SK-N-SH (cell line): ENCODE results near the gene MRAP2. TPM values are rescaled to one million over a fixed set of nuclear protein-coding genes. Genes with fewer than 3 reads are reported as not detected.

Source experiments
- CTCF ChIA-PET: fragments of 300-600, 350-600 bp; formaldehyde crosslinking; extraction: SDS; loops from one replicate; lab custom pipeline; 2021; lab: Yijun Ruan, JAX
- POLR2A ChIA-PET: fragments of 350-600 bp; sonication (Branson Sonifier 250); formaldehyde crosslinking; extraction: SDS; loops from one replicate; lab custom pipeline; 2020; ENCODE audit warnings: antibody characterized with exemption, inconsistent platforms; lab: Yijun Ruan, JAX
- DNase-seq: peaks from one replicate; pipeline ENCODE4 v3.0.0; 2012
- H2AFZ ChIP-seq: fragments of 200-600 bp; sonication (generic); 2 replicates; pipeline ENCODE4 v1.8.1; 2016; ENCODE audit warnings: antibody characterized with exemption, mild to moderate bottlenecking, low read depth
- H3F3A ChIP-seq: fragments of 200-600 bp; sonication (generic); replicated peaks from 2 replicates; pipeline ENCODE3; 2016; ENCODE audit warnings: antibody characterized with exemption, mild to moderate bottlenecking; ENCODE audit not compliant: insufficient read depth
- H3K27ac ChIP-seq, 2 experiments: fragments of 200-500 bp in 1 of 2; fragments of 200-600 bp in 1 of 2; sonication (Bioruptor generic) in 1 of 2; sonication (generic), shearing (Covaris generic) in 1 of 2; 2 replicates each; pipeline versions ENCODE4 v1.5.1 to v1.6.1; 2014 to 2016; ENCODE audit warnings: low read depth in 2 of 2, inconsistent platforms in 1 of 2, low read length in 1 of 2, mild to moderate bottlenecking in 1 of 2, mixed read lengths in 1 of 2
- H3K27me3 ChIP-seq: fragments of 200-600 bp; sonication (generic), shearing (Covaris generic); 2 replicates; pipeline ENCODE4 v1.6.1; 2016; ENCODE audit warnings: mixed run types; ENCODE audit not compliant: insufficient read depth
- H3K36me3 ChIP-seq, 2 experiments: fragments of 200-500 bp in 1 of 2; fragments of 200-600 bp in 1 of 2; sonication (Bioruptor generic) in 1 of 2; sonication (generic) in 1 of 2; replicated peaks in 1 of 2; 2 replicates each; pipeline versions ENCODE3 to v1.5.1; 2014 to 2016; ENCODE audit warnings: low read length in 1 of 2, mild to moderate bottlenecking in 1 of 2; ENCODE audit not compliant: insufficient read depth in 2 of 2, control insufficient read depth in 1 of 2
- H3K4me1 ChIP-seq, 2 experiments: fragments of 200-500 bp in 1 of 2; fragments of 200-600 bp in 1 of 2; sonication (Bioruptor generic) in 1 of 2; sonication (generic), shearing (Covaris generic) in 1 of 2; 2 replicates each; pipeline versions ENCODE4 v1.5.1 to v1.6.1; 2014 to 2016; ENCODE audit warnings: low read depth in 1 of 2, low read length in 1 of 2, mixed run types in 1 of 2; ENCODE audit not compliant: insufficient read depth in 2 of 2, control insufficient read depth in 1 of 2
- H3K4me2 ChIP-seq: fragments of 200-600 bp; sonication (generic), shearing (Covaris generic); 2 replicates; pipeline ENCODE4 v1.6.1; 2017; ENCODE audit warnings: mixed run types
- H3K4me3 ChIP-seq, 2 experiments: fragments of 200-500 bp in 1 of 2; fragments of 200-600 bp in 1 of 2; sonication (Bioruptor generic) in 1 of 2; sonication (generic), shearing (Covaris generic) in 1 of 2; 2 replicates each; pipeline versions ENCODE4 v1.5.1 to v1.8.1; 2014 to 2016; ENCODE audit warnings: low read depth in 2 of 2, inconsistent platforms in 1 of 2, low read length in 1 of 2, mild to moderate bottlenecking in 1 of 2, mixed read lengths in 1 of 2, moderate library complexity in 1 of 2
- H3K79me2 ChIP-seq: fragments of 200-600 bp; sonication (generic); 2 replicates; pipeline ENCODE4 v1.8.1; 2017; ENCODE audit warnings: mild to moderate bottlenecking; ENCODE audit not compliant: insufficient read depth
- H3K9ac ChIP-seq: fragments of 200-600 bp; sonication (generic); 2 replicates; pipeline ENCODE4 v1.6.1; 2017; ENCODE audit warnings: mixed run types
- H3K9me2 ChIP-seq: fragments of 200-600 bp; sonication (generic); 2 replicates; pipeline ENCODE4 v1.6.1; 2017; ENCODE audit warnings: mixed run types
- H3K9me3 ChIP-seq: fragments of 200-600 bp; sonication (generic); 2 replicates; pipeline ENCODE4 v1.6.1; 2017; ENCODE audit warnings: mixed run types, mild to moderate bottlenecking, moderate library complexity
- H4K20me1 ChIP-seq: fragments of 200-600 bp; sonication (generic); 2 replicates; pipeline ENCODE4 v1.6.1; 2017; ENCODE audit warnings: mild to moderate bottlenecking, mixed run types; ENCODE audit not compliant: insufficient read depth
- CHD2 ChIP-seq: fragments of 150-350 bp; IDR thresholded peaks from 2 replicates; pipeline ENCODE4 v1.6.1; 2018; ENCODE audit warnings: low read length; ENCODE audit not compliant: partially characterized antibody
- EP300 ChIP-seq, 2 experiments: IDR thresholded peaks; 2 replicates each; pipeline versions ENCODE4 v1.4.0 to v1.6.1; 2012; ENCODE audit warnings: borderline replicate concordance in 1 of 2, low read depth in 1 of 2, low read length in 1 of 2
- FOSL2 ChIP-seq: IDR thresholded peaks from 2 replicates; pipeline ENCODE4 v1.4.0; 2012; ENCODE audit warnings: low read depth, mild to moderate bottlenecking, moderate library complexity, borderline replicate concordance
- MEF2A ChIP-seq: IDR thresholded peaks from 2 replicates; pipeline ENCODE4 v1.4.0; 2012; ENCODE audit warnings: low read depth, borderline replicate concordance
- POLR2AphosphoS5 ChIP-seq: IDR thresholded peaks from 2 replicates; pipeline ENCODE4 v1.6.1; 2012; ENCODE audit warnings: low read depth, low read length
- RAD21 ChIP-seq: IDR thresholded peaks from 2 replicates; pipeline ENCODE4 v1.6.1; 2012; ENCODE audit warnings: mild to moderate bottlenecking, low read length
- SMC3 ChIP-seq: IDR thresholded peaks from 2 replicates; pipeline ENCODE4 v1.6.1; 2012; ENCODE audit warnings: low read depth, low read length, improper control_type of control experiment
- TAF1 ChIP-seq: IDR thresholded peaks from 2 replicates; pipeline ENCODE4 v1.6.1; 2012; ENCODE audit warnings: low read depth, mild to moderate bottlenecking, low read length, moderate library complexity, borderline replicate concordance
- TCF12 ChIP-seq: IDR thresholded peaks from 2 replicates; pipeline ENCODE4 v1.4.0; 2012
- TEAD4 ChIP-seq: IDR thresholded peaks from 2 replicates; pipeline ENCODE4 v1.4.0; 2012; ENCODE audit warnings: mild to moderate bottlenecking, borderline replicate concordance; ENCODE audit not compliant: insufficient read depth
- USF1 ChIP-seq: IDR thresholded peaks from 2 replicates; pipeline ENCODE4 v1.4.0; 2012; ENCODE audit warnings: low read depth, borderline replicate concordance
- WGBS: methylation state at CpG from one replicate; pipeline ENCODE4 v1.1.6; 2017; ENCODE audit warnings: low lambda C conversion rate; 5-methylcytosine and 5-hydroxymethylcytosine counted together
- polyA plus RNA-seq, 3 experiments: library from polyadenylated mRNA; depleted of rRNA; stranded (reverse); fragments of >200 nt; gene quantifications; 2 replicates each; pipeline ENCODE4 v1.2.3, GENCODE V29; 2012
- TF ChIP-seq, protein P1 (sequence below): IDR thresholded peaks from 2 replicates; pipeline ENCODE4 v1.6.1; 2012; ENCODE audit warnings: mild to moderate bottlenecking, low read depth, low read length, moderate library complexity
- TF ChIP-seq, protein P2 (sequence below): fragments of 150-350 bp; IDR thresholded peaks from 2 replicates; pipeline ENCODE4 v1.6.1; 2016; ENCODE audit warnings: mild to moderate bottlenecking, low read depth, low read length

The MRAP2 gene
- polyA plus RNA-seq, 1 of the 3 experiments (the other 2 are of a cell fraction) = 0.12 TPM

DNA sequence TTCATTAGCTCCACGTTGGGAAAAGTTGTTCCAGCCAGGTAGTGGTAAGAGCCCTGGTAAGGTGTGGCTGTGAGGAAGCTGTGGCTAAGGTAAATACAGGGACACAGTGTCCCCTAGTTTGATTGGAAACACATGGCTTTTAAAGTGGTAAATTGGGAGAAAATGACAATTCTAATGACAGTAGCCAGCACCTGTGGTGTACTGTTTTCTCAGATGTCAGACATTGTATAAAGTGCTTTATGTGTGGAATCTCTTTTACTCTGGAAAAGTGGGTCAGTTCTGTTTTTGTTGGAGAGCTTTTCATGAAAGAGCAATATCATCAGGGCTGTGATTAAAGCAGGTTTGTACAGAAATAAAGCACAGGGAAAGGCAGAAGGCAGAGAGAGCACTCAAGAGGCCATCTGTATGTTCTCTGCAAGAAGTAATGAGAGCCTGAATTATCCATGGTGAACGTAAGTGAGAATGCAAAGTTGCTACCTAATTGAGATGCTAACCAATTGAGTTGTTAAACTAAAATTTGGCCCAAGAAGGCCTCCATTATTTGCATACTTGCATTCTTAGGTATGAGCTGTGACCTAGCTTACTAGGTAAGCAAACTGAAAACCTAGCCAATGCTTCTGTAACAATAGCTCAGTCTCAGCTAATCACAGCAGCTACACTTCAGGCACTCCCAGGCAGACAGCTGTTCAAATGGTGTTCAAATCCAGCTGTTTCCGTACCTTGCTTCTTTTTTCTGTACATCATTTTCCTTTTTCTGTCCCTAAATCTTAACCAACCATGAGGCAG, 28.2 kb downstream of the MRAP2 start:
- Histone ChIP-seq H3K27ac (peak overlapping the region in 1 of 2 experiments; percentile 80; a peak in 2 of 4 replicates), H2AFZ (no peak overlapping the region), H3K9ac (no peak overlapping the region), H3K9me3 (no peaks in the 10 kb centered on the region), H4K20me1 (no peaks in the 10 kb centered on the region), H3K27me3 (no peaks in the 10 kb centered on the region), H3K4me1 (peaks cover 0 to 19% of the 10 kb centered on the region in 2 experiments; a peak in 2 of 4 replicates), H3F3A (no peaks in the 10 kb centered on the region)
- ChIA-PET CTCF (interaction anchor here (0.5 to 1.5 kb wide), 3 partner anchors 17 to 181 kb away, joined by 3 read pairs; no protein-coding TSS in a partner anchor), POLR2A (interaction anchor here (0.7 kb wide), 1 partner anchor 10 kb away, joined by 3 read pairs; no protein-coding TSS in a partner anchor)
- WGBS = 36% methylated on average over 3 of the region's 3 CpGs
- TF ChIP-seq USF1 (no peak), RAD21 (peak; percentile 20), EP300 (IDR thresholded peaks at IDR 0.05; ENCODE audit: borderline replicate concordance in 1 of 2, low read depth in 1 of 2, low read length in 1 of 2) (peak in 1 of 2 experiments; percentile 49; a peak in 2 of 4 replicates), TCF12 (0 out of 2 replicates have a peak, but pooled peaks have one; percentile 22), CHD2 (no peak)
- TF ChIP-seq, protein P1, sequence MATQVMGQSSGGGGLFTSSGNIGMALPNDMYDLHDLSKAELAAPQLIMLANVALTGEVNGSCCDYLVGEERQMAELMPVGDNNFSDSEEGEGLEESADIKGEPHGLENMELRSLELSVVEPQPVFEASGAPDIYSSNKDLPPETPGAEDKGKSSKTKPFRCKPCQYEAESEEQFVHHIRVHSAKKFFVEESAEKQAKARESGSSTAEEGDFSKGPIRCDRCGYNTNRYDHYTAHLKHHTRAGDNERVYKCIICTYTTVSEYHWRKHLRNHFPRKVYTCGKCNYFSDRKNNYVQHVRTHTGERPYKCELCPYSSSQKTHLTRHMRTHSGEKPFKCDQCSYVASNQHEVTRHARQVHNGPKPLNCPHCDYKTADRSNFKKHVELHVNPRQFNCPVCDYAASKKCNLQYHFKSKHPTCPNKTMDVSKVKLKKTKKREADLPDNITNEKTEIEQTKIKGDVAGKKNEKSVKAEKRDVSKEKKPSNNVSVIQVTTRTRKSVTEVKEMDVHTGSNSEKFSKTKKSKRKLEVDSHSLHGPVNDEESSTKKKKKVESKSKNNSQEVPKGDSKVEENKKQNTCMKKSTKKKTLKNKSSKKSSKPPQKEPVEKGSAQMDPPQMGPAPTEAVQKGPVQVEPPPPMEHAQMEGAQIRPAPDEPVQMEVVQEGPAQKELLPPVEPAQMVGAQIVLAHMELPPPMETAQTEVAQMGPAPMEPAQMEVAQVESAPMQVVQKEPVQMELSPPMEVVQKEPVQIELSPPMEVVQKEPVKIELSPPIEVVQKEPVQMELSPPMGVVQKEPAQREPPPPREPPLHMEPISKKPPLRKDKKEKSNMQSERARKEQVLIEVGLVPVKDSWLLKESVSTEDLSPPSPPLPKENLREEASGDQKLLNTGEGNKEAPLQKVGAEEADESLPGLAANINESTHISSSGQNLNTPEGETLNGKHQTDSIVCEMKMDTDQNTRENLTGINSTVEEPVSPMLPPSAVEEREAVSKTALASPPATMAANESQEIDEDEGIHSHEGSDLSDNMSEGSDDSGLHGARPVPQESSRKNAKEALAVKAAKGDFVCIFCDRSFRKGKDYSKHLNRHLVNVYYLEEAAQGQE = no peak
- TF ChIP-seq, all 33 proteins: peak for 3
- no peak overlapping the region for H3K4me2 ChIP-seq
- no peak overlapping the region for H3K4me3 ChIP-seq
- peak; percentile 37 for DNase-seq
- no peaks in the 10 kb centered on the region for H3K9me2 ChIP-seq
- no peaks in the 10 kb centered on the region for H3K79me2 ChIP-seq
- no peaks in the 10 kb centered on the region for H3K36me3 ChIP-seq

- Histone ChIP-seq H3K36me3 (no peaks in the 10 kb centered on the region), H3K79me2 (no peaks in the 10 kb centered on the region), H3K27ac (peak overlapping the region in 1 of 2 experiments; percentile 80; a peak in 2 of 4 replicates), H3K9ac (no peak overlapping the region), H3F3A (no peaks in the 10 kb centered on the region), H4K20me1 (no peaks in the 10 kb centered on the region), H3K9me2 (no peaks in the 10 kb centered on the region), H3K4me3 (no peak overlapping the region), H3K9me3 (no peaks in the 10 kb centered on the region), H3K27me3 (no peaks in the 10 kb centered on the region), H3K4me2 (no peak overlapping the region), H3K4me1 (peaks cover 0 to 19% of the 10 kb centered on the region in 2 experiments; a peak in 2 of 4 replicates), H2AFZ (no peak overlapping the region)
- no peak for DNase-seq
- POLR2A ChIA-PET = no interaction called here
- CTCF ChIA-PET = no interaction called here
- WGBS = 46% methylated on average over 6 of the region's 6 CpGs
- TF ChIP-seq, protein P2, sequence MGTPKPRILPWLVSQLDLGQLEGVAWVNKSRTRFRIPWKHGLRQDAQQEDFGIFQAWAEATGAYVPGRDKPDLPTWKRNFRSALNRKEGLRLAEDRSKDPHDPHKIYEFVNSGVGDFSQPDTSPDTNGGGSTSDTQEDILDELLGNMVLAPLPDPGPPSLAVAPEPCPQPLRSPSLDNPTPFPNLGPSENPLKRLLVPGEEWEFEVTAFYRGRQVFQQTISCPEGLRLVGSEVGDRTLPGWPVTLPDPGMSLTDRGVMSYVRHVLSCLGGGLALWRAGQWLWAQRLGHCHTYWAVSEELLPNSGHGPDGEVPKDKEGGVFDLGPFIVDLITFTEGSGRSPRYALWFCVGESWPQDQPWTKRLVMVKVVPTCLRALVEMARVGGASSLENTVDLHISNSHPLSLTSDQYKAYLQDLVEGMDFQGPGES = no peak
- no peak for TF ChIP-seq POLR2AphosphoS5
- no peak for TF ChIP-seq TEAD4
- TF ChIP-seq SMC3 = no peak
- no peak for TF ChIP-seq MEF2A
- no peak for TF ChIP-seq USF1
- no peak for TF ChIP-seq FOSL2
- TF ChIP-seq TAF1 = no peak
- TF ChIP-seq, protein P1 = no peak
Measured at GRCh38 chr6:84062519-84063154, 29.1 kb downstream of the MRAP2 start.
